SK-N-SH treated with all-trans-retinoic acid at 6 μM for 48 hours (cell line): ENCODE measurements around the gene CTNNA3.

Experiments used
- ATAC-seq: fragments of 200-7000 bp; cut with Tn5 transposase; 3 replicates; pipeline ENCODE4 v1.9.1; 2020; ENCODE audit warnings: mild to moderate bottlenecking, moderate library complexity
- ARNTL ChIP-seq: fragments of 450-650 bp; formaldehyde crosslinking; IDR thresholded peaks from 2 replicates; pipeline ENCODE4 v1.5.0; 2020; ENCODE audit warnings: low read depth, mild to moderate bottlenecking, moderate library complexity, borderline replicate concordance
- BACH2 ChIP-seq: fragments of 250-450 bp; sonication (Bioruptor Pico); IDR thresholded peaks from 2 replicates; pipeline ENCODE4 v1.9.0; 2021; ENCODE audit warnings: mild to moderate bottlenecking, borderline replicate concordance
- CSDC2 ChIP-seq: fragments of 250-450 bp; sonication (Bioruptor Pico); IDR thresholded peaks from 2 replicates; pipeline ENCODE4 v1.5.0; 2020; ENCODE audit warnings: mild to moderate bottlenecking, moderate library complexity
- ESRRG ChIP-seq: fragments of 250-450 bp; sonication (Bioruptor Pico); IDR thresholded peaks from 2 replicates; pipeline ENCODE4 v1.6.1; 2021; ENCODE audit warnings: mild to moderate bottlenecking
- GLIS3 ChIP-seq: fragments of 250-450 bp; sonication (Bioruptor Pico); IDR thresholded peaks from 2 replicates; pipeline ENCODE4 v1.5.0; 2020; ENCODE audit warnings: mild to moderate bottlenecking, moderate library complexity
- ISL1 ChIP-seq: fragments of 250-450 bp; sonication (Bioruptor Pico); IDR thresholded peaks from 2 replicates; pipeline ENCODE4 v2.1.2; 2022; ENCODE audit warnings: mild to moderate bottlenecking, moderate library complexity
- OSR1 ChIP-seq: fragments of 250-450 bp; sonication (Bioruptor Pico); IDR thresholded peaks from 2 replicates; pipeline ENCODE4 v1.8.0; 2022; ENCODE audit warnings: moderate library complexity, mild to moderate bottlenecking, inconsistent platforms
- PPARA ChIP-seq: fragments of 250-450 bp; sonication (Bioruptor Pico); IDR thresholded peaks from 2 replicates; pipeline ENCODE4 v1.5.0; 2020; ENCODE audit warnings: mild to moderate bottlenecking, borderline replicate concordance
- RARB ChIP-seq: fragments of 250-450 bp; sonication (Bioruptor Pico); IDR thresholded peaks from 2 replicates; pipeline ENCODE4 v1.8.0; 2021; ENCODE audit warnings: mild to moderate bottlenecking, moderate library complexity
- SNAI2 ChIP-seq: fragments of 250-450 bp; sonication (Bioruptor Pico); IDR thresholded peaks from 2 replicates; pipeline ENCODE4 v1.5.0; 2020; ENCODE audit warnings: mild to moderate bottlenecking, moderate library complexity
- TCF4 ChIP-seq: fragments of 250-450 bp; sonication (Bioruptor Pico); IDR thresholded peaks from 2 replicates; pipeline ENCODE4 v1.8.0; 2021; ENCODE audit warnings: mild to moderate bottlenecking, moderate library complexity, borderline replicate concordance
- TOX ChIP-seq: fragments of 250-450 bp; sonication (Bioruptor Pico); IDR thresholded peaks from 2 replicates; pipeline ENCODE4 v1.8.0; 2021; ENCODE audit warnings: mild to moderate bottlenecking, moderate library complexity, borderline replicate concordance
- ZC3H10 ChIP-seq: fragments of 250-450 bp; sonication (Bioruptor Pico); IDR thresholded peaks from 2 replicates; pipeline ENCODE4 v1.5.1; 2021; ENCODE audit warnings: mild to moderate bottlenecking, moderate library complexity
- ZFP3 ChIP-seq: fragments of 250-450 bp; sonication (Bioruptor Pico); IDR thresholded peaks from 2 replicates; pipeline ENCODE4 v1.5.0; 2020; ENCODE audit warnings: mild to moderate bottlenecking, moderate library complexity
- ZFP30 ChIP-seq: fragments of 450-650 bp; formaldehyde crosslinking; IDR thresholded peaks from 2 replicates; pipeline ENCODE4 v1.5.0; 2022; ENCODE audit warnings: mild to moderate bottlenecking, moderate library complexity
- ZNF565 ChIP-seq: fragments of 450-650 bp; formaldehyde crosslinking; conservative IDR thresholded peaks from 2 replicates; pipeline ENCODE4 v1.5.0; 2020; ENCODE audit warnings: low read depth, mild to moderate bottlenecking, moderate library complexity
- ZNF70 ChIP-seq: fragments of 450-650 bp; formaldehyde crosslinking; IDR thresholded peaks from 2 replicates; pipeline ENCODE4 v1.5.0; 2020; ENCODE audit warnings: mild to moderate bottlenecking, moderate library complexity
- ZNF8 ChIP-seq: fragments of 450-650 bp; formaldehyde crosslinking; IDR thresholded peaks from 2 replicates; pipeline ENCODE4 v1.5.0; 2020; ENCODE audit warnings: mild to moderate bottlenecking, moderate library complexity
- TF ChIP-seq, protein P1 (sequence below): fragments of 250-450 bp; sonication (Bioruptor Pico); IDR thresholded peaks from 2 replicates; pipeline ENCODE4 v1.5.1; 2020; ENCODE audit warnings: low read depth, mild to moderate bottlenecking, moderate library complexity
- TF ChIP-seq, protein P2 (sequence below): fragments of 250-450 bp; sonication (Bioruptor Pico); IDR thresholded peaks from 2 replicates; pipeline ENCODE4 v1.8.0; 2021; ENCODE audit warnings: low read depth, mild to moderate bottlenecking, moderate library complexity, borderline replicate concordance
- TF ChIP-seq, protein P3 (sequence below): fragments of 250-450 bp; sonication (Bioruptor Pico); IDR thresholded peaks from 2 replicates; pipeline ENCODE4 v1.5.1; 2021; ENCODE audit warnings: mild to moderate bottlenecking, moderate library complexity

CTNNA3 gene

DNA sequence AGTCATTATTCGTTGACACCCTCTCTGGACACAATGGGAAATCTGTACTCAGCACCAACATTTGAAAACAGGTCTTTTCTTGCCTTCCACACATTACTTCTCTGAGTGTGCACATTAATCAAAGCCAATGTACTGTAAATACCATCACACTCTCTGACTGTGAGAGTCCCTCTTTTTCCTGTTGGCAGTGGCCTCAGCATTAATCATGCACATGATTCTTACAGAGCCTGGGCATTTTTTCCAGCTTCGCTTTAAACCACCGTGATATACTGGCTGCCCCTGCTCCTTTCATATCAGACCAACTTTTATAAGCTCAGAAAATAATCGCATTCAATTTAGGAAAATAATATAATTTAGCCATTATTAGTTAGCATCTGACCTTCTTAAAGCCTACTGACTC, 1689.6 kb downstream of the CTNNA3 start:
- no peak for ATAC-seq

DNA sequence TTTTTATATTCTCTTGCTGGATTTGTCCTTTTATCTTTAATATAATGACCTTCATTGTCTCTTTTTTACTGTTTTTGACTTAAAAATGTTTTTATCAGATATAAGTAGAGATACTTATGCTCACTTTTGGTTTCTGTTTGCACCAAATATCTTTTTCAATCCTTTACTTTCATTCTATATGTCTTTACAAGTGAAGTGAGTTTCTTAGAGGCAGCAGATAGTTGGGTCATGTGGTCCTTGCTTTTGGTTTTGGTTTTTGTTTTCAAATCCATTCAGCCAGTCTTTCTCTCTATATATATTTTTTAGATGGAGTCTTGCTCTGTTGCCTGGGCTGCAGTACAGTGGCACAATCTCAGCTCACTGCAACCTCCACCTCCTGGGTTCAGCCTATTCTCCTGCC, 1702.5 kb downstream of the CTNNA3 start:
- TF ChIP-seq CSDC2 (no peak), ZFP3 (CRISPR knock-in tag) (no peak), ARNTL (CRISPR knock-in tag) (no peak), SNAI2 (no peak), OSR1 (CRISPR knock-in tag) (no peak), ZNF70 (no peak), GLIS3 (CRISPR knock-in tag) (no peak), ZNF565 (CRISPR knock-in tag) (no peak), TCF4 (CRISPR knock-in tag) (no peak), BACH2 (CRISPR knock-in tag) (no peak), ZNF8 (CRISPR knock-in tag) (no peak), ISL1 (no peak)
- TF ChIP-seq, protein P1, sequence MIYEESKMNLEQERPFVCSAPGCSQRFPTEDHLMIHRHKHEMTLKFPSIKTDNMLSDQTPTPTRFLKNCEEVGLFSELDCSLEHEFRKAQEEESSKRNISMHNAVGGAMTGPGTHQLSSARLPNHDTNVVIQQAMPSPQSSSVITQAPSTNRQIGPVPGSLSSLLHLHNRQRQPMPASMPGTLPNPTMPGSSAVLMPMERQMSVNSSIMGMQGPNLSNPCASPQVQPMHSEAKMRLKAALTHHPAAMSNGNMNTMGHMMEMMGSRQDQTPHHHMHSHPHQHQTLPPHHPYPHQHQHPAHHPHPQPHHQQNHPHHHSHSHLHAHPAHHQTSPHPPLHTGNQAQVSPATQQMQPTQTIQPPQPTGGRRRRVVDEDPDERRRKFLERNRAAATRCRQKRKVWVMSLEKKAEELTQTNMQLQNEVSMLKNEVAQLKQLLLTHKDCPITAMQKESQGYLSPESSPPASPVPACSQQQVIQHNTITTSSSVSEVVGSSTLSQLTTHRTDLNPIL (CRISPR knock-in tag): no peak
- TF ChIP-seq, protein P2, sequence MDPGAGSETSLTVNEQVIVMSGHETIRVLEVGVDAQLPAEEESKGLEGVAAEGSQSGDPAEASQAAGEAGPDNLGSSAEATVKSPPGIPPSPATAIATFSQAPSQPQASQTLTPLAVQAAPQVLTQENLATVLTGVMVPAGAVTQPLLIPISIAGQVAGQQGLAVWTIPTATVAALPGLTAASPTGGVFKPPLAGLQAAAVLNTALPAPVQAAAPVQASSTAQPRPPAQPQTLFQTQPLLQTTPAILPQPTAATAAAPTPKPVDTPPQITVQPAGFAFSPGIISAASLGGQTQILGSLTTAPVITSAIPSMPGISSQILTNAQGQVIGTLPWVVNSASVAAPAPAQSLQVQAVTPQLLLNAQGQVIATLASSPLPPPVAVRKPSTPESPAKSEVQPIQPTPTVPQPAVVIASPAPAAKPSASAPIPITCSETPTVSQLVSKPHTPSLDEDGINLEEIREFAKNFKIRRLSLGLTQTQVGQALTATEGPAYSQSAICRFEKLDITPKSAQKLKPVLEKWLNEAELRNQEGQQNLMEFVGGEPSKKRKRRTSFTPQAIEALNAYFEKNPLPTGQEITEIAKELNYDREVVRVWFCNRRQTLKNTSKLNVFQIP (CRISPR knock-in tag): no peak
- no peak for ATAC-seq

More for the DNA sequence above, 1689.6 kb downstream of the CTNNA3 start:
- no peak for TF ChIP-seq SNAI2
- TF ChIP-seq, all 23 proteins: peak for 0

DNA sequence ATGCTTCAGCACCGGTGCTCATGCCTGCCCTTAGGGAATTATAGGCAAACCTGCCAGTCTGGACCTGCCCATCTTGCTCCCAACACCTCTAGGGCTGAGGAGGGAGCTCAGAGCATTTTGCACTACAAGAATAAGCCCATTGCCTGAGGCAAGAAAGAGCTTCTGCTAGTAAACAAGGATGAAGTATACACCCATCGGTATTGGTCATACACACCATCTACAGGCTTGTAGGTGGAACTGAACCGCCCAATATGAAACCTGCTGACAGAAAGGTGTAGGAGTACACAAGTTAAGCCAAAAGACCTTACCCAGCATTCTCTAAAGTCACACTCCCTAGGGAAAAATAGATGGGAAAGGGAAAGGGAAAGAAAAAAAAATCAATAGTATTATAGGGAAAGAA, 1727.1 kb downstream of the CTNNA3 start:
- TF ChIP-seq SNAI2: no peak
- no peak for TF ChIP-seq ARNTL (CRISPR knock-in tag)
- no peak for TF ChIP-seq CSDC2
- TF ChIP-seq ZNF8 (CRISPR knock-in tag): no peak
- TF ChIP-seq, protein P1 (CRISPR knock-in tag): no peak
- no peak for TF ChIP-seq TCF4 (CRISPR knock-in tag)
- no peak for TF ChIP-seq RARB (CRISPR knock-in tag)
- no peak for TF ChIP-seq ESRRG (CRISPR knock-in tag)
- TF ChIP-seq ZC3H10 (CRISPR knock-in tag): no peak
- TF ChIP-seq OSR1 (CRISPR knock-in tag): no peak
- no peak for TF ChIP-seq PPARA (CRISPR knock-in tag)
- no peak for TF ChIP-seq BACH2 (CRISPR knock-in tag)
- TF ChIP-seq ISL1: no peak
- TF ChIP-seq, protein P3, sequence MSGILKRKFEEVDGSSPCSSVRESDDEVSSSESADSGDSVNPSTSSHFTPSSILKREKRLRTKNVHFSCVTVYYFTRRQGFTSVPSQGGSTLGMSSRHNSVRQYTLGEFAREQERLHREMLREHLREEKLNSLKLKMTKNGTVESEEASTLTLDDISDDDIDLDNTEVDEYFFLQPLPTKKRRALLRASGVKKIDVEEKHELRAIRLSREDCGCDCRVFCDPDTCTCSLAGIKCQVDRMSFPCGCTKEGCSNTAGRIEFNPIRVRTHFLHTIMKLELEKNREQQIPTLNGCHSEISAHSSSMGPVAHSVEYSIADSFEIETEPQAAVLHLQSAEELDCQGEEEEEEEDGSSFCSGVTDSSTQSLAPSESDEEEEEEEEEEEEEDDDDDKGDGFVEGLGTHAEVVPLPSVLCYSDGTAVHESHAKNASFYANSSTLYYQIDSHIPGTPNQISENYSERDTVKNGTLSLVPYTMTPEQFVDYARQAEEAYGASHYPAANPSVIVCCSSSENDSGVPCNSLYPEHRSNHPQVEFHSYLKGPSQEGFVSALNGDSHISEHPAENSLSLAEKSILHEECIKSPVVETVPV: no peak
- no peak for TF ChIP-seq ZNF70
- no peak for TF ChIP-seq TOX (CRISPR knock-in tag)

DNA sequence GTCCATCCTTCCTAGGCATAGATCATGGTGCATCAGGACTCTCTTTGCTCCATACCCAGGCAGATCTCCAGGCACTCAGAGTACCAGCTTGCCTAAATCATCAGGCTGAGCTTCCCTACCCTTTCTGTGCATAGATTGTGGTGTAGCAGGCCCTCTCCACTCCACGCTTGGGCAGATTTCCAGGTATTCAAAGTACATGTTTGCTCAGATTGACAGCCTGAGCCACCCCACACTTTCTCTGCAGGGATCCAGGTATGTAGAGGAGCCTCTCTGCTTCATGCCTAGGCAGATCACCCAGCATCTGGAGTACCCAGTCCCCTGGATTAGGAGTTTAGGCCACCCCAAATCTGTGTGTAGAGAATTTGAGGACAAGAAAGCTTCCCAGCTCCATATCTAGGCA, 1727.6 kb downstream of the CTNNA3 start:
- no peak for ATAC-seq
- TF ChIP-seq ESRRG (CRISPR knock-in tag) (no peak), ZFP30 (no peak), GLIS3 (CRISPR knock-in tag) (no peak)

More for the DNA sequence above, 1727.1 kb downstream of the CTNNA3 start:
- ATAC-seq: no peak

DNA sequence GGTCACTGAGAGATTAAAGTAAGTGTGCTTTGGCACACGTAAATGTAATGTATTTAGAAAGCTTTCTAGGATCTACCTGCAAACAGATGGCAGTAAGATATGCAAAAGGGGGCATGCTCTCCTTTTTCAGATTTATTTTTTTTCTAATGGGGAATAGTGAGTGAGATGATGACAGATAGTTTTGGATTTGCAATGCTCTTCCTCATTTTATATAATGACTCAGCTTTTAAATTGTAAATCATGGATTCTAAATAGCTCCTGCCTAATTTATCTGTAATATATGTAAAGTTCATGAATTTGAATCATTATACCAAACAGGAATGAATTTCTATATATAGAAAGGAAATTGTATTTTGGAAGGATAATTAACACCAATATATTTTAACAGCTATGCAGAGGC, 1731.8 kb downstream of the CTNNA3 start:
- TF ChIP-seq CSDC2 (no peak), ESRRG (CRISPR knock-in tag) (no peak), ZFP3 (CRISPR knock-in tag) (no peak)
- TF ChIP-seq, protein P2 (CRISPR knock-in tag): no peak
- TF ChIP-seq, all 23 proteins: peak for 0
- ATAC-seq: no peak
